HG03095 (cell line): ENCODE data around the gene POLH.
A peak's percentile ranks its signal among the peaks of the same experiment; 100 is the strongest.
"Not testable (repeated sequence)": the region's sequence is repeated elsewhere in the genome, so short reads cannot be mapped to it uniquely, and the experiment has no call there.

ENCODE experiments used
- ATAC-seq: cut with Tn5 transposase; IDR thresholded peaks from one replicate; pipeline ENCODE4 v1.9.1; 2021; ENCODE audit warnings: moderate library complexity; ENCODE audit not compliant: unreplicated experiment

POLH gene

GRCh38 chr6:43629505-43630300 is 53.7 kb downstream of the POLH start:
- peak; percentile 64 for ATAC-seq

GRCh38 chr6:43630980-43631619 is 55.1 kb downstream of the POLH start:
- ATAC-seq = no peak

GRCh38 chr6:43633002-43633401 is 57.0 kb downstream of the POLH start:
- ATAC-seq = not testable (repeated sequence)

- ATAC-seq = no peak
Measured at GRCh38 chr6:43634702-43635303, 58.8 kb downstream of the POLH start.

GRCh38 chr6:43635387-43636307 is 59.7 kb downstream of the POLH start, which contains the start of gene MAD2L1BP:
MAD2L1BP (plus strand) TSS chr6:43635840; CDS start chr6:43635876, 36 bp downstream.
- peak; percentile 78 for ATAC-seq

GRCh38 chr6:43636308-43636659 is 60.3 kb downstream of the POLH start:
- no peak for ATAC-seq

GRCh38 chr6:43639984-43640800 is 64.2 kb downstream of the POLH start:
- ATAC-seq = no peak

- peak; percentile 58 for ATAC-seq
Measured at GRCh38 chr6:43644940-43645612, 69.1 kb downstream of the POLH start, which contains the start of gene RSPH9. RSPH9 (plus strand) TSS chr6:43645036; CDS start chr6:43645099, 63 bp downstream.

- no peak for ATAC-seq
Measured at GRCh38 chr6:43645613-43645964, 69.6 kb downstream of the POLH start.

- ATAC-seq = no peak
Measured at GRCh38 chr6:43647613-43648012, 71.6 kb downstream of the POLH start.

GRCh38 chr6:43648248-43648647 is 72.3 kb downstream of the POLH start:
- ATAC-seq = no peak

- not testable (repeated sequence) for ATAC-seq
Measured at GRCh38 chr6:43652822-43653221, 76.8 kb downstream of the POLH start.

GRCh38 chr6:43657221-43657802 is 81.3 kb downstream of the POLH start:
- no peak for ATAC-seq

GRCh38 chr6:43658161-43658560 is 82.2 kb downstream of the POLH start:
- no peak for ATAC-seq

- ATAC-seq = not testable (repeated sequence)
Measured at GRCh38 chr6:43662948-43663347, 87.0 kb downstream of the POLH start.
